ENCODE results near the gene SLC6A6. TPM values are rescaled to one million over a fixed set of nuclear protein-coding genes. Genes with fewer than 3 reads are reported as not detected.

The SLC6A6 gene
- total and polyA plus RNA-seq, 2 experiments from 2014 or later: 4.6 to 10.6 TPM

GRCh38 chr3:14503033-14503705 lies 100.8 kb downstream of the SLC6A6 start:
- no peaks in the 10 kb centered on the region for H3K4me1 ChIP-seq (ENCODE audit: insufficient read depth)
- H3K36me3 ChIP-seq (ENCODE audit: low read depth): no peaks in the 10 kb centered on the region
- H3K27ac ChIP-seq: no peak overlapping the region
- no peaks in the 10 kb centered on the region for H3K9me3 ChIP-seq (ENCODE audit: low read depth)
- no peaks in the 10 kb centered on the region for H3F3A ChIP-seq (ENCODE audit: insufficient read depth)
- no peaks in the 10 kb centered on the region for H4K20me1 ChIP-seq (ENCODE audit: insufficient read depth)
- H3K4me3 ChIP-seq: no peak overlapping the region
- 72 to 82% methylated on average over 12 of the region's 12 CpGs for WGBS, 2 experiments (ENCODE audit: low coverage in 1 of 2, low lambda C conversion rate in 2 of 2, missing lambda C conversion rate in 2 of 2)
- no peak overlapping the region for H3K4me2 ChIP-seq (ENCODE audit: unreplicated experiment)
- H3K27me3 ChIP-seq (replicated peaks; ENCODE audit: insufficient read depth): no peaks in the 10 kb centered on the region
- in situ Hi-C loops (cut with MboI): loop anchor here (25.0 kb wide), 1 partner anchor 409 kb away; no protein-coding TSS in a partner anchor
- no peak overlapping the region for H3K9ac ChIP-seq
- no peak overlapping the region for H2AFZ ChIP-seq
- DNase-seq: no peak
- H3K79me2 ChIP-seq (ENCODE audit: insufficient read depth): no peaks in the 10 kb centered on the region
- no peaks in the 10 kb centered on the region for H3K9me2 ChIP-seq (ENCODE audit: insufficient read depth)
- TF ChIP-seq EZH2 (IDR thresholded peaks at IDR 0.05; ENCODE audit: insufficient read depth, poor library complexity, severe bottlenecking): no peak
- TF ChIP-seq EZH2phosphoT487 (IDR thresholded peaks at IDR 0.05; ENCODE audit: insufficient read depth, low read depth): no peak

GRCh38 chr3:14503706-14504065 lies 101.3 kb downstream of the SLC6A6 start:
- 71 to 76% methylated on average over 12 to 20 of the region's 20 CpGs for whole genome bisulfite sequencing, 2 experiments (ENCODE audit: low coverage in 1 of 2, low lambda C conversion rate in 2 of 2, missing lambda C conversion rate in 2 of 2)
- Histone ChIP-seq H3K9ac (no peak overlapping the region), H3K4me2 (ENCODE audit: unreplicated experiment) (no peak overlapping the region), H3K4me1 (ENCODE audit: insufficient read depth) (no peaks in the 10 kb centered on the region), H3K27ac (no peak overlapping the region), H3K4me3 (no peak overlapping the region), H3K27me3 (replicated peaks; ENCODE audit: insufficient read depth) (no peaks in the 10 kb centered on the region), H3K36me3 (ENCODE audit: low read depth) (no peaks in the 10 kb centered on the region), H3K79me2 (ENCODE audit: insufficient read depth) (no peaks in the 10 kb centered on the region), H2AFZ (no peak overlapping the region), H3K9me3 (ENCODE audit: low read depth) (no peaks in the 10 kb centered on the region), H3F3A (ENCODE audit: insufficient read depth) (no peaks in the 10 kb centered on the region), H4K20me1 (ENCODE audit: insufficient read depth) (no peaks in the 10 kb centered on the region), H3K9me2 (ENCODE audit: insufficient read depth) (no peaks in the 10 kb centered on the region)
- no peak for TF ChIP-seq EZH2 (IDR thresholded peaks at IDR 0.05; ENCODE audit: insufficient read depth, poor library complexity, severe bottlenecking)
- no peak for TF ChIP-seq EZH2phosphoT487 (IDR thresholded peaks at IDR 0.05; ENCODE audit: insufficient read depth, low read depth)
- in situ Hi-C loops (cut with MboI): loop anchor here (25.0 kb wide), 1 partner anchor 409 kb away; no protein-coding TSS in a partner anchor
- DNase-seq: no peak

GRCh38 chr3:14505001-14505802 lies 102.8 kb downstream of the SLC6A6 start:
- Histone ChIP-seq H3K9ac (no peak overlapping the region), H4K20me1 (ENCODE audit: insufficient read depth) (no peaks in the 10 kb centered on the region), H3K9me3 (ENCODE audit: low read depth) (no peaks in the 10 kb centered on the region), H3K4me3 (no peak overlapping the region), H3K27me3 (replicated peaks; ENCODE audit: insufficient read depth) (no peaks in the 10 kb centered on the region), H3K4me1 (ENCODE audit: insufficient read depth) (no peaks in the 10 kb centered on the region), H3K4me2 (ENCODE audit: unreplicated experiment) (no peak overlapping the region), H3K27ac (no peak overlapping the region), H3K9me2 (ENCODE audit: insufficient read depth) (no peaks in the 10 kb centered on the region), H3F3A (ENCODE audit: insufficient read depth) (no peaks in the 10 kb centered on the region), H3K79me2 (ENCODE audit: insufficient read depth) (no peaks in the 10 kb centered on the region), H2AFZ (no peak overlapping the region), H3K36me3 (ENCODE audit: low read depth) (no peaks in the 10 kb centered on the region)
- DNase-seq: no peak
- TF ChIP-seq EZH2 (IDR thresholded peaks at IDR 0.05; ENCODE audit: insufficient read depth, poor library complexity, severe bottlenecking): no peak
- TF ChIP-seq EZH2phosphoT487 (IDR thresholded peaks at IDR 0.05; ENCODE audit: insufficient read depth, low read depth): no peak
- in situ Hi-C loops (cut with MboI): loop anchor here (25.0 kb wide), 1 partner anchor 407 kb away; no protein-coding TSS in a partner anchor
- WGBS, 2 experiments (ENCODE audit: low coverage in 1 of 2, low lambda C conversion rate in 2 of 2, missing lambda C conversion rate in 2 of 2): 64 to 66% methylated on average over 21 to 22 of the region's 22 CpGs

- Histone ChIP-seq H2AFZ (no peak overlapping the region), H3K9me3 (ENCODE audit: low read depth) (no peaks in the 10 kb centered on the region), H3K36me3 (ENCODE audit: low read depth) (no peaks in the 10 kb centered on the region), H3K4me1 (ENCODE audit: insufficient read depth) (no peaks in the 10 kb centered on the region), H3K4me3 (no peak overlapping the region), H3K79me2 (ENCODE audit: insufficient read depth) (no peaks in the 10 kb centered on the region), H3K27ac (no peak overlapping the region), H3K4me2 (ENCODE audit: unreplicated experiment) (no peak overlapping the region), H4K20me1 (ENCODE audit: insufficient read depth) (no peaks in the 10 kb centered on the region), H3K9ac (no peak overlapping the region), H3K9me2 (ENCODE audit: insufficient read depth) (no peaks in the 10 kb centered on the region), H3K27me3 (replicated peaks; ENCODE audit: insufficient read depth) (no peaks in the 10 kb centered on the region), H3F3A (ENCODE audit: insufficient read depth) (no peaks in the 10 kb centered on the region)
- 70 to 73% methylated on average over 16 of the region's 16 CpGs for WGBS, 2 experiments (ENCODE audit: low coverage in 1 of 2, low lambda C conversion rate in 2 of 2, missing lambda C conversion rate in 2 of 2)
- in situ Hi-C loops (cut with MboI): loop anchor here (25.0 kb wide), 1 partner anchor 406 kb away; no protein-coding TSS in a partner anchor
- TF ChIP-seq EZH2phosphoT487 (IDR thresholded peaks at IDR 0.05; ENCODE audit: insufficient read depth, low read depth) (no peak), EZH2 (IDR thresholded peaks at IDR 0.05; ENCODE audit: insufficient read depth, poor library complexity, severe bottlenecking) (no peak)
- no peak for DNase-seq
These were observed 103.5 kb downstream of the SLC6A6 start for GRCh38 chr3:14505803-14506500.
